Endothelial cell of umbilical vein (primary cell): Measurements from ENCODE around the gene MRPL27. TPM values are rescaled to one million over a fixed set of nuclear protein-coding genes. Genes with fewer than 3 reads are reported as not detected.
A peak's percentile ranks its signal among the peaks of the same experiment; 100 is the strongest.

ENCODE experiments used
- Bru-seq: library from RNA; stranded (reverse); fragments of 400-500 nt; gene quantifications from one replicate; lab custom pipeline; 2021; lab: Mats Ljungman, UMichigan
- BruChase-seq, 2 experiments: library from RNA; stranded (reverse); fragments of 400-500 nt; gene quantifications; one replicate each; lab custom pipeline; 2021; lab: Mats Ljungman, UMichigan
- BruUV-seq: library from RNA; stranded (reverse); fragments of 400-500 nt; replicated peaks from 2 replicates; lab custom pipeline; 2021; lab: Mats Ljungman, UMichigan
- CTCF ChIA-PET: fragments of 300-600, 350-600 bp; sonication (Branson Sonifier 250); formaldehyde crosslinking; loops from one replicate; lab custom pipeline; 2021; ENCODE audit warnings: antibody characterized with exemption, inconsistent platforms; lab: Charles Lee
- POLR2A ChIA-PET: fragments of 300-600, 350-600 bp; sonication (Branson Sonifier 250); formaldehyde crosslinking; loops from one replicate; lab custom pipeline; 2021; ENCODE audit warnings: antibody characterized with exemption, inconsistent platforms; lab: Charles Lee
- DNase-seq: peaks from one replicate; pipeline ENCODE4 v3.0.0-alpha.2; 2011; ENCODE audit warnings: low read depth, low spot score
- FAIRE-seq: peaks from 2 replicates; lab custom pipeline; 2011; peaks lifted over from hg19 to GRCh38; lab: Jason Lieb, UNC
- H2AFZ ChIP-seq: 2 replicates; pipeline ENCODE4 v1.6.0; 2012; ENCODE audit warnings: low read depth, low read length, control low read depth, inconsistent platforms
- H3K27ac ChIP-seq: 2 replicates; pipeline ENCODE4 v1.5.1; 2011; ENCODE audit warnings: low read depth, mild to moderate bottlenecking, control low read depth, low read length, moderate library complexity; ENCODE audit not compliant: insufficient read depth
- H3K27me3 ChIP-seq, 2 experiments: 2 replicates each; pipeline versions ENCODE4 v1.6.0 to v1.6.1; 2011; ENCODE audit warnings: low read length in 2 of 2, mixed read lengths in 1 of 2; ENCODE audit not compliant: control insufficient read depth in 2 of 2, insufficient read depth in 2 of 2
- H3K36me3 ChIP-seq, 2 experiments: 2 replicates in 1 of 2; 3 replicates in 1 of 2; pipeline ENCODE4 v1.5.1; 2011; ENCODE audit warnings: low read length in 2 of 2, mild to moderate bottlenecking in 1 of 2, moderate library complexity in 1 of 2; ENCODE audit not compliant: control insufficient read depth in 2 of 2, insufficient read depth in 2 of 2; ENCODE audit errors: extremely low read depth in 1 of 2
- H3K4me1 ChIP-seq: 3 replicates; pipeline ENCODE4 v1.5.1; 2011; ENCODE audit warnings: mild to moderate bottlenecking, low read length; ENCODE audit not compliant: control insufficient read depth, insufficient read depth; ENCODE audit errors: extremely low read depth
- H3K4me2 ChIP-seq: 2 replicates; pipeline ENCODE4 v1.6.1; 2011; ENCODE audit warnings: low read length, control low read depth, mixed read lengths; ENCODE audit not compliant: insufficient read depth
- H3K4me3 ChIP-seq, 3 experiments: fragments of 200-600 bp in 1 of 3; sonication (generic), shearing (Covaris generic) in 1 of 3; replicated peaks in 1 of 3; 2 replicates each; pipeline ENCODE4 v1.5.1; 2011 to 2016; ENCODE audit warnings: control low read depth in 3 of 3, low read length in 3 of 3, mild to moderate bottlenecking in 2 of 3, inconsistent platforms in 1 of 3, low read depth in 1 of 3, moderate library complexity in 1 of 3; ENCODE audit not compliant: insufficient read depth in 1 of 3
- H3K79me2 ChIP-seq: 2 replicates; pipeline ENCODE4 v1.6.0; 2012; ENCODE audit warnings: low read length, inconsistent platforms; ENCODE audit not compliant: control insufficient read depth, insufficient read depth
- H3K9ac ChIP-seq: replicated peaks from 2 replicates; pipeline ENCODE3; 2011; ENCODE audit warnings: low read length, control low read depth; ENCODE audit not compliant: insufficient read depth; ENCODE audit errors: extremely low read depth
- H3K9me1 ChIP-seq: replicated peaks from 3 replicates; pipeline ENCODE4 v1.6.0; 2011; ENCODE audit warnings: mild to moderate bottlenecking, low read length; ENCODE audit not compliant: control insufficient read depth, insufficient read depth; ENCODE audit errors: extremely low read depth
- H3K9me3 ChIP-seq: replicated peaks from 2 replicates; pipeline ENCODE4 v1.5.1; 2012; ENCODE audit warnings: low read length, inconsistent platforms; ENCODE audit not compliant: control insufficient read depth, insufficient read depth
- H4K20me1 ChIP-seq: replicated peaks from 2 replicates; pipeline ENCODE3; 2011; ENCODE audit warnings: mild to moderate bottlenecking, low read length; ENCODE audit not compliant: control insufficient read depth, insufficient read depth; ENCODE audit errors: extremely low read depth
- EZH2 ChIP-seq: IDR thresholded peaks from 2 replicates; pipeline ENCODE4 v1.6.1; 2012; ENCODE audit warnings: borderline replicate concordance, low read depth, mild to moderate bottlenecking, moderate library complexity, low read length, inconsistent platforms; ENCODE audit not compliant: severe bottlenecking
- FOS ChIP-seq: IDR thresholded peaks from 2 replicates; pipeline ENCODE4 v1.6.1; 2011; ENCODE audit warnings: mild to moderate bottlenecking, low read length, moderate library complexity, borderline replicate concordance; ENCODE audit not compliant: insufficient read depth
- GATA2 ChIP-seq: IDR thresholded peaks from 2 replicates; pipeline ENCODE4 v1.7.0; 2011; ENCODE audit warnings: low read depth, mild to moderate bottlenecking, moderate library complexity, mixed read lengths, low read length; ENCODE audit not compliant: insufficient read length, insufficient read depth
- JUN ChIP-seq: IDR thresholded peaks from 2 replicates; pipeline ENCODE4 v1.6.1; 2011; ENCODE audit warnings: borderline replicate concordance, low read depth; ENCODE audit not compliant: insufficient read length, insufficient read depth
- MAX ChIP-seq: IDR thresholded peaks from 2 replicates; pipeline ENCODE4 v1.6.1; 2011; ENCODE audit not compliant: insufficient read depth, insufficient read length
- MYC ChIP-seq: IDR thresholded peaks from one replicate; pipeline ENCODE4 v1.6.1; 2011; ENCODE audit warnings: mild to moderate bottlenecking, low read depth, low read length
- POLR2A ChIP-seq: IDR thresholded peaks from 2 replicates; pipeline ENCODE4 v1.6.1; 2012; ENCODE audit warnings: low read depth, mild to moderate bottlenecking, control low read depth, low read length
- POLR2AphosphoS5 ChIP-seq: IDR thresholded peaks from 2 replicates; pipeline ENCODE4 v1.6.1; 2012; ENCODE audit warnings: low read depth, mild to moderate bottlenecking, control low read depth, low read length, moderate library complexity; ENCODE audit not compliant: insufficient read depth
- dilution Hi-C: fragments of 300-500 bp; cut with MboI; formaldehyde crosslinking; loops from one replicate; pipeline ENCODE4 v1.15.0; 2019; ENCODE audit warnings: low sequenced_read_pairs; ENCODE audit not compliant: extremely low pct_ligation_motif_present
- intact Hi-C: fragments of 100-400 bp; cut with micrococcal nuclease; formaldehyde crosslinking; loops from one replicate; pipeline ENCODE4 v1.10.0; 2022
- long read RNA-seq: library from polyadenylated mRNA; stranded (forward); transcript quantifications from one replicate; pipeline ENCODE4 v2.0.0, GENCODE V29; 2021
- polyA minus RNA-seq, 3 experiments: library from RNA; depleted of rRNA, polyadenylated mRNA; stranded (reverse); fragments of >200 nt; gene quantifications; 1 replicate in 1 of 3; 2 replicates in 2 of 3; pipeline ENCODE4 v1.2.3, GENCODE V29; 2011
- polyA plus RNA-seq, 4 experiments: library from polyadenylated mRNA; depleted of rRNA in 3 of 4; stranded (reverse) in 3 of 4; unstranded in 1 of 4; fragments of >200 nt; gene quantifications; 2 replicates each; pipeline versions ENCODE4 v1.2.1 to v1.2.3, GENCODE V29; 2011 to 2012; ENCODE audit warnings: missing spikeins in 1 of 4
- total RNA-seq: library from RNA; stranded (reverse); gene quantifications from 2 replicates; pipeline ENCODE4 v1.2.3, GENCODE V29; 2021
- TF ChIP-seq, protein P1 (sequence below), 2 donors: IDR thresholded peaks; 1 replicate in 1 of 2; 2 replicates in 1 of 2; pipeline ENCODE4 v1.5.1; 2011; ENCODE audit warnings: low read length in 2 of 2, mild to moderate bottlenecking in 2 of 2, moderate library complexity in 2 of 2, control low read depth in 1 of 2, inconsistent platforms in 1 of 2, low read depth in 1 of 2; ENCODE audit not compliant: insufficient read depth in 1 of 2; ENCODE audit errors: extremely low read depth in 1 of 2

The MRPL27 gene
- total RNA-seq (72.2 and 76.2 TPM in 2 replicates), polyA plus RNA-seq (119 and 158 TPM in 2 replicates), polyA minus RNA-seq (59.8 and 61.6 TPM in 2 replicates), Bru-seq, nascent RNA (percentile 81 among the genes with signal in this experiment), BruChase-seq, experiment 1, labeled RNA remaining after a 6-hour chase (percentile 85 among the genes with signal in this experiment), BruChase-seq, experiment 2, labeled RNA remaining after a 2-hour chase (percentile 80 among the genes with signal in this experiment)
- 157 and 205 TPM in 2 replicates for polyA plus RNA-seq (2011; cell fraction: cytosol; rRNA removed)
- polyA plus RNA-seq (2011; cell fraction: nucleus; rRNA removed) = 89.7 and 95.0 TPM in 2 replicates
- 105 and 106 TPM in 2 replicates for polyA plus RNA-seq (2012)
- polyA minus RNA-seq (2011; cell fraction: cytosol; rRNA and poly(A)+ RNA removed) = 41.8 TPM
- 34.1 and 37.2 TPM in 2 replicates for polyA minus RNA-seq (2011; cell fraction: nucleus; rRNA and poly(A)+ RNA removed)
- long read RNA-seq, transcript MRPL27-202 (3 exons, 2,441 nt) = minor isoform, 14 of 391 reads
- long read RNA-seq, transcript MRPL27-201 (4 exons, 716 nt) = major isoform, 362 of 391 reads
- long read RNA-seq, partial matches to known transcripts = 3 of 391 reads
- long read RNA-seq, other reads (novel, unspliced or antisense) = 11 of 391 reads

GRCh38 chr17:50372758-50373556 lies at the start of gene MRPL27, which contains the start of gene EME1:
Gene MRPL27 (minus strand): TSS chr17:50373184. CDS start chr17:50373170, 14 bp downstream.
Gene EME1 (plus strand): TSS chr17:50373229. CDS start chr17:50375209, 1,980 bp downstream.
- Histone ChIP-seq H3K27me3 (no peaks in the 10 kb centered on the region), H3K36me3 (peaks cover 3 to 11% of the 10 kb centered on the region in 2 experiments), H3K79me2 (peaks cover 17% of the 10 kb centered on the region), H3K9me1 (no peaks in the 10 kb centered on the region), H4K20me1 (no peaks in the 10 kb centered on the region), H3K9me3 (no peaks in the 10 kb centered on the region), H3K9ac (peak within 1 kb of the TSS; percentile 87), H2AFZ (peak within 1 kb of the TSS; percentile 87), H3K4me3 (peak within 1 kb of the TSS; percentile 80 to 100 (median 91)), H3K4me2 (peak within 1 kb of the TSS; percentile 85), H3K4me1 (peaks cover 15% of the 10 kb centered on the region), H3K27ac (peak within 1 kb of the TSS; percentile 89)
- TF ChIP-seq EZH2 (no peak), FOS (no peak), MYC (peak; percentile 61), POLR2A (peak; percentile 89), JUN (no peak), MAX (peak; percentile 70), GATA2 (no peak), POLR2AphosphoS5 (peak; percentile 91)
- TF ChIP-seq, protein P1, sequence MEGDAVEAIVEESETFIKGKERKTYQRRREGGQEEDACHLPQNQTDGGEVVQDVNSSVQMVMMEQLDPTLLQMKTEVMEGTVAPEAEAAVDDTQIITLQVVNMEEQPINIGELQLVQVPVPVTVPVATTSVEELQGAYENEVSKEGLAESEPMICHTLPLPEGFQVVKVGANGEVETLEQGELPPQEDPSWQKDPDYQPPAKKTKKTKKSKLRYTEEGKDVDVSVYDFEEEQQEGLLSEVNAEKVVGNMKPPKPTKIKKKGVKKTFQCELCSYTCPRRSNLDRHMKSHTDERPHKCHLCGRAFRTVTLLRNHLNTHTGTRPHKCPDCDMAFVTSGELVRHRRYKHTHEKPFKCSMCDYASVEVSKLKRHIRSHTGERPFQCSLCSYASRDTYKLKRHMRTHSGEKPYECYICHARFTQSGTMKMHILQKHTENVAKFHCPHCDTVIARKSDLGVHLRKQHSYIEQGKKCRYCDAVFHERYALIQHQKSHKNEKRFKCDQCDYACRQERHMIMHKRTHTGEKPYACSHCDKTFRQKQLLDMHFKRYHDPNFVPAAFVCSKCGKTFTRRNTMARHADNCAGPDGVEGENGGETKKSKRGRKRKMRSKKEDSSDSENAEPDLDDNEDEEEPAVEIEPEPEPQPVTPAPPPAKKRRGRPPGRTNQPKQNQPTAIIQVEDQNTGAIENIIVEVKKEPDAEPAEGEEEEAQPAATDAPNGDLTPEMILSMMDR (IDR thresholded peaks at IDR 0.05; ENCODE audit: extremely low read depth in 1 of 2, insufficient read depth in 1 of 2, low read depth in 1 of 2, low read length in 2 of 2) = no peak
- peak; percentile 99 for FAIRE-seq
- ChIA-PET POLR2A (no interaction called here), CTCF (interaction anchor here (1.0 kb wide), 1 partner anchor 11 kb away, joined by 3 read pairs; no protein-coding TSS in a partner anchor)
- peak; percentile 93 for DNase-seq
- intact Hi-C loops = loop anchor here (1.0 kb wide), 1 partner anchor 11 kb away; no protein-coding TSS in a partner anchor
- TSS peak; percentile 78 for BruUV-seq
- dilution Hi-C loops = no loop called here
